HG03432 (cell line): Measurements from ENCODE around the gene SOX3.

ENCODE experiments used
- ATAC-seq: cut with Tn5 transposase; IDR thresholded peaks from one replicate; pipeline ENCODE4 v1.9.1; 2021; ENCODE audit warnings: mild to moderate bottlenecking, moderate library complexity; ENCODE audit not compliant: unreplicated experiment

The SOX3 gene

GRCh38 chrX:140500441-140500840 lies 4.4 kb downstream of the SOX3 start:
- ATAC-seq = no peak

- ATAC-seq = no peak
These were observed 9.1 kb downstream of the SOX3 start for GRCh38 chrX:140495739-140496138.

- no peak for ATAC-seq
These were observed 12.5 kb downstream of the SOX3 start for GRCh38 chrX:140492066-140492994.

GRCh38 chrX:140480765-140481164 lies 24.1 kb downstream of the SOX3 start:
- ATAC-seq = no peak

- ATAC-seq = no peak
These were observed 26.9 kb downstream of the SOX3 start for GRCh38 chrX:140477987-140478386.

GRCh38 chrX:140475025-140475424 lies 29.8 kb downstream of the SOX3 start:
- no peak for ATAC-seq

- ATAC-seq = no peak
These were observed 37.7 kb downstream of the SOX3 start for GRCh38 chrX:140467211-140467610.
